HTR-8/SVneo (cell line): ENCODE measurements around the gene ADRA2B.
A peak's percentile ranks its signal among the peaks of the same experiment; 100 is the strongest.

Source experiments
- DNase-seq: peaks from one replicate; pipeline ENCODE4 v3.0.0; 2011; ENCODE audit warnings: low spot score, mixed read lengths; ENCODE audit not compliant: insufficient read length
- FAIRE-seq: peaks from 2 replicates; lab custom pipeline; 2011; peaks lifted over from hg19 to GRCh38; lab: Jason Lieb, UNC

The ADRA2B gene

DNA sequence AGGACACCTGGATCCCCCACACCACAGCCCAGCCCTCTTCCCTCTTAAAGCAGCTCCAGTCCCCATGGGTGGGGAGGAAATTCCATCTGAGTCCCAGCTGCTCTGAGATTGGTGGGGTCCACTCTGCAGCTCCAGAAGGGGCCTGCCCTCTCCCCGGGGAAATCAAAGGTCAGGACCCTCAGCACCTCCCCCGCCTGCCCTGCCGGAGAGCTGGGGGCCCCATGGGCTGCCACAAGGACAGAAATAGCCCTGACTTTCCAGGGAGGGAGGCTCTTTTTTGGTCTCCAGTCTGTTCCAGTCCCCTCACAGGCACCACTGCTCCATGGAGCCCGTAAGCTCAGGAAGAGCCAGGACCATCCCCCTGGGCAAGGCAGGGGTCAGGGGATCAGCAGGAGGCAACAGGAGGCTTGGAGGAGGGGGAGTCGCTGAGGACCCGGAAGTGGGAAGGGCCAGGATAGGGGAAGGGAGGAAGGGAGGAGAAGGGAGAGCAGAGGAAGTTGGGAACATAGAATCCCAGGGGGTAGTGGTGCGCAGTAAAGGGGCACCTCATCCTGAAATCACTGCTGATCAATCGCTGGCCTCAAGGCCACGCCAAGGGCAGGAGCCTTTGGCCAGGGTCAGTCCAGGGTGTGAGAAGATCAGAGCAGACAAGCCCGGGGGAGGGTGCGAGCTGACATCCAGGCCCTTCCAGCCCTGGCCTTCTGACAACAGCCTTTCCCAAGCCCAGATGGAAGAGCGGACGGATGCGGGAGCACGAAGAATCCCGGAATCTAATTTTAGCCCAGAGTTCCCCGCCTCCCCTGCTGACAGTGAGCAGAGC is 7.6 kb downstream of the ADRA2B start:
- peak; percentile 49 for FAIRE-seq
- DNase-seq, result no peak

DNA sequence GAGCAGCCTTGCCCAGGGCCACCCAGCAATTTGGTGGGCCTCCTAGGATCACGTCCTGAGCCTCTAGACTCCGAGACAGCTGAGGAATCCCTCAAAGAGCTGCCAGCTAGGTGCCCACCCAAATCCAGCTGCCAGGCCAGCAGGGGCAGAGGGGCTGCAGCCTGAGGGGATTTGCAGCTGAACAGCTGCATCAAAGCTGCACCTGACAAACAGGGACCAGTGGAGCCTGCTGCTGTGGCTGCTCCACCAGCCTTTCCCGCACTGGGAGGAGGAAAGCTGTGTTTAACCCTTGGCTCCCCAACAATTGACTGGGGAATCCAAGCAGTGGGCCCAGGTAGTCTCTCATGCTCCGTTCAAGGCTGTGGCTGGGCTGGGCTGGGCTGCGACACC is 8.2 kb downstream of the ADRA2B start:
- FAIRE-seq (peak; percentile 33), DNase-seq (no peak)

DNA sequence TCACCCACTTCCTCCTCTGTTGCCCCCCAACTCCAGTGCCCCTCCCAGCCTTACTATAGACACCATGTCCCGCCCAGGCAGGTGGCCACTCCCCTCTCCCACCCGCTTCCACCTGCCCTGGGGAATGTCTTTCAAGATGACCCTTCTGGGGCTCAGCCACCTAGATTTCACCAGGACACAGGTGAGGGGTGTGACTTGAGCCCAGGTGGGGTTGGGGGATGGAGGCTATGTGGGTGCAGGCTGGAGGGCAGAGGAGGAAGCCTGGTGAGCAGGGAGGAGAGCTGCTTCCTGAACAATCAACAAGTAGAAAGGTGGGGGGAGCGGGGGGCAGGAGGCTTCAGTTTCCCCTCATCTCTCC is 8.7 kb downstream of the ADRA2B start:
- no peak for DNase-seq
- no peak for FAIRE-seq

DNA sequence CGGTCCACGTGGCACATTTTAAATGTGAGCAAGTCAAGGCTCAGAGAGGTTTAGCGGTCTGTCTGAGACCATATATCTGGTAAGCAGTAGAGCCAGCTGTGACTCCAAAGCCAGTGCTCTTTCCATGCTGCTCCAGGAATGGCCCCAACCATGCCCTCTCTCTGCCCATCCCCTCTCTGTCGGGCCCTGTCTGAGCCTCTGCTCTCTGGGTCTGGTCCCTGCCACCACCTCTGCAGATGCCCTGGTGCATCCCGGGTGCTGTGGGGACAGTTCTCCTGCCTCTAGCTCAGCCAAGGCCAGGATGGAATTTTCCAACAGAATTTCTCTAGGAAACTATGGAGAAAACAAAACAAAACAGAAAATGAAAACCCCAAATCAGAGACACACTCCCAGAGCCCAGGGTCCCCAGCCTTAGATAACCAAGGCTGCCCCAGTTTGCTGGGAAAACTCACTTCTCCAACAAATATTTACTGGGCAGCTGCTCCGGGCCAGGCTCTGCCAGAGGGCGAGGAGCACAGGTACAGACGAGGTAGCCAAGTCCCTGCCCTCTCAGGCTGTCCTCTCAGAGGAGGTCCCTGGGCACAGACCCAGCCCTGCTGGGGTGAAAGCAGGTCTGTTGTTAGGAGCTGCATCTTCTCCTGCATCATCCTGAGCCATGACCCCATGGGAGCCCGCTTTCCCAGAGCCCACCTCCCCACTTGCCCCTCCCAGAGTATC is 9.2 kb downstream of the ADRA2B start:
- DNase-seq (no peak), FAIRE-seq (no peak)

DNA sequence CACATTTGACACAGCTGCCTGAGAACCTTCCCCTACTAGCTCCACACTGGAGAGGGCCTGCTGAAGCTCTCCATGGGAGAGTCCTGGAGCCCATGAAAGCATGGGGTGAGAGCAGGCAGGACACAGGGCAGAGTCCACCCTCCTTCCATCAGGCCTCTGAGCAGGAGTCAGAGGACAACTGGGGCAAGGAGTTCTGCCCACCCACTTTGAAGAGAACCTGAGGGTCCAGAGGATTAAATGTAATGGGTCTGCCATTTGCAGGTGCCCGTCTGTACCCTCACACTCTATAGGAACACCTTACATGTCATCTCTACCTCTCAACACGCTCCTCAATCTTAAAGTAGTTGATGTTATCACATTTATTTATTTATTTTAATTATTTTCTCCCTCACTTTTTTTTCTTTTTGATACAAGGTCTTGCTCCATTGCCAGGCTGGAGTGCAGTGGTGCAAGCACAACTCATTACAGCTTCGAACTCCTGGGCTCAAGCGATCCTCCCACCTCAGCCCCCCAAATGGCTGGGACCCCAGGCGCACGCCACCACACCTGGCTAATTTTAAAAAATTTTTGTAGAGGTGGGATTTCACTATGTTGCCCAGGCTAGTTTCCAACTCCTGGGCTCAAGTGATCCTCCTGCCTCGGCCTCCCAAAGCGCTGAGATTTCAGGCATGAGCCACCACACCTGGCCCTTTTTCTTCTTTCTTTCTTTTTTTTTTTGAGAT is 10.2 kb downstream of the ADRA2B start:
- FAIRE-seq, result no peak

DNA sequence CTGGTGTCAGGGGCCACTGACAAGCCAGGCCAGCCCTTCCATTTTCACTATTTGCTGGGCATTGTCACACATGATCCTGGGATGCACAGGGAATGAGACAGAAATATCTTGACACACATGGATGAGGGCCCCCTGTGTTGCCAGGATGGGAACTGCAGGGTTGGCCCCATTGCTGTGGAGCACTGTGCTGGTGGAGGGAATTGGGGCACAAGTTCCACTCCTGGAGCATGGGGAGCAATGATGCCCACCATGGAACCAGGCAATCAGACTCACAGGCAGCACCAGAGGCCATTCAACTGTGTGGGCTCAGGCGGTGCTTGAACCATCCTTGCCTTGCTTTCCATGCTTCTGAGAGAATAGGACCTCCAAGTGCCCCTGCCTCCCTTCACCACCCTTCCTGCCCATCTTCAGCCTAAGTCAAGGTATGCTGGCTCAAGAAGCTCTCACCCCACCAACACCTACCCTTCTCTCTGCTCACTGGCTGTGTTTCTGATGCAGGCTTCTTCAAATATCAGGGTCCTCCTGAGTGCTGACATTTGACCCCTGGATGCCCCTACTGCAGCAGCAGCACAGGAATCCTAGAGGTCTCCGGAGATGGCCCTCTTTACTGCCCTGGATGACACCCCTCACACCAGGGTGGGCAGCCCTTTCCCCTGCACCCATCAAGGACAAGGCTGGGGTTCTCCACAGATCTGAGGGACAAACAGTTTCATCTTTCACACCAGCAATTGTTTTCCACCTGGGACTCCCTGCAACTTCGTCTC is 11.0 kb downstream of the ADRA2B start:
- DNase-seq (no peak), FAIRE-seq (no peak)

More for the DNA sequence above, 10.2 kb downstream of the ADRA2B start:
- DNase-seq, result no peak

DNA sequence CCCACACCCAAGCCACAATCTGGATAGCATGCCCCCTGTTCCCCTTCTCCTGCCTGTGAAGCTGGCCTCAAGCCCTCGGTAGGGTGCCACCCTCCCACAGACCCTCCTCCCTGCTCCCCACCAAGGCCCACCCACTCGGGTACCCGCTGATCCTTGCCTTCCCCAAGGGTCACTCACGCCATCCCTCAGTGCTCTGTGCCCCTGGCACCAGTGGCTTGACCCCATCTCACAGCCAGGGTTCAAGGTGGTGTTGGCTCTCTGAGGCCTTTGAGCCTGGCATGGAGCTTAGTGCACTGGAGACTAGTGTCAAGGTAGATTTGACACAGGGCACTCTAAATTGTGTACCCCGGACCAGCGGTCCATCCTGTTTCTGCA is 11.9 kb downstream of the ADRA2B start:
- peak; percentile 66 for FAIRE-seq
- no peak for DNase-seq

DNA sequence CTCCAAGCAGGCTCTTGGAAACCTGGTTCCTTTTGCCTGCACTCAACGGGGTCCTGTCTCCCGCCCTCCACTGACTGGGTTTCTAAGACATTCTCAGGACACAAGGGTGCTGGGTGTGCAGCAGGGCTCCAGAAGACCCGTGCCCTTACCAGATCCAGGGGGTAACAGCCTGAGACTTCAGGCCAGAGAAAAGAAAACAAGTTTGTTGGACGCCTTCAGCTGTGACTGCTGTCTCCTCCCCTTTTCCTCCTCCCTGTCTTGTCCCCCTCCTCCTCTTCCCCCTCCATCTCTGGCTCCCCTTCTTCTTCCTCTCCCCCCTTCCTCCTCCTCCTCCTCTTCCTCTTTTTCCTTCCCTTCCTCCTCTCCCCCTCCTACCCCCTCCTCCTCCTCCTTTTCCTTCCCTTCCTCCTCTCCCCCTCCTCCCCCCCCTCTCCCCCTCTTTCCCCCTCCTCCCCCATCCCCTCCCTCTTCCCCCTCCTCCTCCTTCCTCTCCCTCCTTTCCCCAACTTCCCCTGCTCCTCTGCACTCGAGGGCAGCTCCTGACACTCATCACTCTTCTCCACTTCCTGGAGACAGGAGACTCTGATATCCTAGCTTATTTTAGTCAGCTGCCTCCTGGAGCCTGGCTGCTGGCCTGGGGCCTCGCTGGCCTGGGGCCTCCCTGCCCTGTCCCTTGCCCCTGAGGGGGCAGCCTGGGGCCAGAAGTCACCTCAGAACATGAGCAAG is 12.4 kb downstream of the ADRA2B start:
- DNase-seq (no peak), FAIRE-seq (no peak)

DNA sequence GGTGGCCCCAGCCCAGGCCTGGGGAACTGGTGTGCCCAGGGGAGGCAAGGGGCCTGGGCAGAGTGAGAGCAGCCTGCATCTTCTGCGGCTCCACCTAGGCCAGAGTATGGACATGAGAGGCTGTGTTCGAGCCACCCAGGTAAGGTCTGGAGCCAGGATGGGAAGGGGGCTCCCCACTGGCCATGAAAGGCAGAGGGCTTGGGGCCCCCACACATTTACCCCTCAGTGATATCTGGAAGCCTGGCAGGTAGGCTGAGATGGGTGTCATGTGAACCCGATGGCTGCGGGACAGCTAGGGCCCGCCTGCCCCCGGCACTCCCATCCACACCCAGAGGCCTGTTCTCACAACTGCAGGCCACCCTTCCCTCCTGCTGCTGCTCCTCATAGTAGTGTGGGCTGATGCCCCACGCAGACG is 13.2 kb downstream of the ADRA2B start:
- FAIRE-seq (no peak), DNase-seq (no peak)

DNA sequence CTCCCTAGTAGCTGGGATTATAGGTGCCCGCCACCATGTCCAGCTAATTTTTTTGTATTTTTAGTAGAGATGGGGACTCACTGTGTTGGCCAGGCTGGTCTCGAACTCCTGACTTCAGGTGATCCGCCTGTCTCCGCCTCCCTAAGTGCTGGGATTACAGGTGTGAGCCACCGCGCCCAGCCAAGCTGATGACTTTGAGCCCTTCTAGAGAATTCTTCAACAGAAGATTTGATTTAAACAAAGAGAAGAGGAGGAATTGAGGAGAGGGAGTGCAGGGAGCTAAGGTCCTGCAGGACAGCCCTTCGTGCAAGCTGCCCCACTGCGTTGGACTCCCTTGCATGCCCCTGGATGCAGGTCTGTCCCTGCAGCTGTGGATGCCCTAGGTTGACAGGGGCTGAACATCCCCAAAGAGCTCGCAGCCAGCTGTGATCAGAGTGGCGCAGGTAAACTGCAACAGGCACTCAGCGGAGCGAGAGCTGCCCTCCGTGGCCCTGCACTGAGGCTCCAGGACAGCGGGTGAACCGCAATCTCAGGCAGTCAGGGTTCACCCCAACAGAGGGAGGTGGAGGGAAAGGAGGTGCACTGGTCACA is 13.7 kb downstream of the ADRA2B start:
- DNase-seq (no peak), FAIRE-seq (peak; percentile 51)

DNA sequence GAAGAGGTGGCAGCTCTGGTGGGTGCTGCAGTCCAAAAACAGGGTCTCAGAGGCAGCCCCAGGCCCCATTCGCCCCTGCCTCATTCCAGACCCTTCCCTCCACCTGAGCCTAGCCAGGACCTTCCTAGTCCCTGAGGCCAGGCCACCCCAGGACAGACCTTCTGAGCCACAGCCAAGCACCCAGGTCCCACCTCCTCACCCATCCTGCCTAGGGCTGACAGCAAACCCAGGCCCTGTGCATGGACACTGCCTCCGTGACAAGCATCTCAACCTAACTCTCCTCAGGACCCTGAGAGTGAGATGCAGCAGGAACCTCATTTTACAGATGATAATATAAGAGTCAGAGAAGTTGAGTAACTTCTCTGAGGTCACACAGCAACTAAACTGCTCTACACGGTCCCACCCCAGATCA is 15.5 kb downstream of the ADRA2B start:
- no peak for DNase-seq
- FAIRE-seq, result peak; percentile 33

DNA sequence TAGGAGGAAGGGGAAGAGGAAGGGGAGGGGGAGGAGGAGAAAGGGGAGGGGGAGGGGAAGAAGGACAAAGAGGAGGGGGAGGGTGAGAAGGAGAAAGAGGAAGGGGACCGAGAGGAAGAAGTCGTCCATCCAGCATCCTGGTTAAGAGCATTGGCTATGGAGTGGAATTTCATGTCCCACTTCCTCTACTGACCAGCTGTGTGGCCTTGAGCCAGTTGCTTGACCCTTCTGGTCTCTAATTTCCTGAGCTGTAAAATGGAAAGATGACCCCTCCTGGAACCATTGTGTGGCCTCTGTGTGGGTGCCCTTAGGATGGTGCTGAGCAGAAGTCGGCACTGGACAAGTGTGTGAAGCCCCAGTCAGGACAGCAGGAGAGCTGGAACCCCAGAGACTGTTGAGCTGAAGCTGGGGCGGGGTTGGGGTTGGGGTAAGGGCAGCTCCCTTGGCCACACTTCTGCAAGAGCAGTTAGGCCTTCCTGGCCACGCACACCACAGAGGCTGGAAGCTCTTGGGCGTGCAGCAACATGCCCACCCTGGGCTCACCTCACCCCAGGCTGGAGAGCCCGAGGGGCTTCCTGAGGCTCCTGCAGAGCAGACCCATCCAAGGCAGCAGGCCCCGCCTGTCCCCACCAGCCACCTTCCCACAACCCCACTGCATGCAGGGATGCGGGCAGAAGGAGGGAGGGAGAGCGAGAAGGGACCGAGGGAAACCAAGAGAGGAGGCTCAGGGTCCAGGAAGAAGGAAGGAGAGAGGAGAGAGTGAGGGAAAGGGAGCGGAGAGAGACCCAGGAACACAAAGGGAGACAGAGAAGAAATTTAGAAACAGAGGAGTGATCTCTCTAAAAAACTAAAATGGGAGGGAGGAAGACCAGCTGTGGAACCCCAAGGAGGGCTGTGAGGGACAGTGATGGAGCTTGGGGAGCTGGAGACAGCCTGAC is 16.2 kb downstream of the ADRA2B start:
- peak; percentile 76 for FAIRE-seq
- peak; percentile 76 for DNase-seq

DNA sequence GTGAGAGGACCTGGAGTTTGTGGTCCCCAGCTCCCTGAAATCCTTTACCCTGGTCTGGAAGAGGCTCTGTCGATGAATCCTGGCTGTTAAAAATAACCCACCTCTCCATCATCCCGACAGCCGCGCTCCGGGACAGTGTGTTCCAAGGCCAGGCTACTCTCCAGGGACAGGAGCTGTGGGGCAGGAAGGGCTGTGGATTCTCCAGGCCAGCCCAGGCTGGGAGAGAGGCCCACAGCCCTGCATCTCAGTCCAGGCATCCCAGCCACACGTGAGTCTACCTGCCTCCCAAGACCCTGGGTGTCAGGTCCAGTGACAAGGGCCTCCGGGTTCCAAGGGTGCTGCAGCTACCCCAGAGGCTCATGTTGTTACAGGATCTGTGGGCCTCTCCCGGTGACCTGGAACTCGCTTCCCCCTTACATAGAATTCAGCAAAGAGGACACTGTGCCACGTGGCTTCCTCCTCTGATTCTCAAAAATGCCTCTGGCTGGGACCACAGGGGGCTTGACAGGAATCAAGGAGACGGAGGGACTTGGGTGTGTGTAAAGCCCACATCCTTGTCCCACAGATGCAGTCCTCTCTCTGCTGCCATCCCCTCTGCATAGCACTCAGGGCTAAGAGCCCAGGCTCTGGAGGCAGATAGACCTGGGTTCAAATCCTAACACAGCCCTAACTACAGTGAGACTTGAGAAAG is 17.3 kb downstream of the ADRA2B start:
- DNase-seq (no peak), FAIRE-seq (peak; percentile 59)

DNA sequence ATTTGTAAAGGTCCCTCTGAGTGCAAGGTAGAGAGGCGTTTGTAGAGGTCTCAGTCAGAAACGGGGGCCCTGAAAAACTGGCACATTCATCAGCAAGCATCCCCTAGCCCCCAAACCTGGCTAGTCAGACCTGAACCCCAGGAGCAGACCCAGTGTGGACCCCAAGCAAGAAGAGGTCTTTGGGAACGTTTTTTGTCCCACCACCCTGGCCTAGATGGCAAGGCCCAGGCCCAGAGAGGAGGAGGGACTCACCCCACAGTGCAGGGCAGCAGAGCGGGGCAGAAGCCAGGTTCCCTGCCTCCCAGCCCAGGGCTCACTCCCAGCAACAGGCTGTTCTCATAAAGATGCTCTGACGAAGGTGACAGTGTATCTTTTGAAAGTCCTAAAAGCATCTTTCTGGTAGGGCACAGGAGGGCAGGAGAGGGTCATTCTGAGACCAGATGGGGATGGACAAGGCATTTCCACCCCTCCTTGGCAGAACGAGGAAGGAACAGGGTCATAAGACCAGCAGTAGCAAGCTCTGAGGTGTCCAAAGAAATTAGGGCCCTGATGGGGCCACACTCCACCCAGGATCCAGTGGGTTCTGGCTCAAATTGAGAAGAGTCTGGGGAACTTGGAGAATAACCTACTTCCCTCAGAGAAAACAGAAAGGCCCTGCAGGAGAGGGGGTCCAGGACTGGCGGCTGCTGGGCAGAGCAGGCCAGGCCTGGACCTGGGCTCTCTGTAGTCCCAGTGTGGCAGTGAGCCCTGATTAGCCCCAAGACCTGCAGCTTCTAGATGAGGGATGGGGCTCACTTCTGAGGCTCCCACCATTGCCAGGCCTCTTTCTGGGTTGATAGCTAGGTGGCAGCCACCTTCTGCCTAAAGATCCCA is 18.2 kb downstream of the ADRA2B start:
- DNase-seq (no peak), FAIRE-seq (peak; percentile 75)

DNA sequence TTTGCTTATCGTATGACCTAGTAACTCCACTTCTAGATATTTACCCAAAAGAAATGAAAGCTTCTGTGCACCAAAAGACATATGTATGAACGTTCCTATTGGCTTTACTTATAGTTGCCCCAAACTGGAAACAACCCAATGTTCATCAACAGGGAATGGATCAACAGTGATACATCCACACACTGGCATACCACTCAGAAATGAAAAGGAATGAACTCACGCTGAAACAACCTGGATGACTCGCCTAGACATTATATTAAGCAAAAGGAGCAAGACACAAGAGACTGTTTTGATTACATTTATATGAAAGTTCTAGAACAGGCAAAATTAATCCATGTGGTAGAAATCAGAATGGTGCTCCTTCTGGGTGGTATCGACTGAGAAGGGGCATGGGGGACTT is 18.9 kb downstream of the ADRA2B start:
- DNase-seq, result no peak
- FAIRE-seq, result peak; percentile 77

DNA sequence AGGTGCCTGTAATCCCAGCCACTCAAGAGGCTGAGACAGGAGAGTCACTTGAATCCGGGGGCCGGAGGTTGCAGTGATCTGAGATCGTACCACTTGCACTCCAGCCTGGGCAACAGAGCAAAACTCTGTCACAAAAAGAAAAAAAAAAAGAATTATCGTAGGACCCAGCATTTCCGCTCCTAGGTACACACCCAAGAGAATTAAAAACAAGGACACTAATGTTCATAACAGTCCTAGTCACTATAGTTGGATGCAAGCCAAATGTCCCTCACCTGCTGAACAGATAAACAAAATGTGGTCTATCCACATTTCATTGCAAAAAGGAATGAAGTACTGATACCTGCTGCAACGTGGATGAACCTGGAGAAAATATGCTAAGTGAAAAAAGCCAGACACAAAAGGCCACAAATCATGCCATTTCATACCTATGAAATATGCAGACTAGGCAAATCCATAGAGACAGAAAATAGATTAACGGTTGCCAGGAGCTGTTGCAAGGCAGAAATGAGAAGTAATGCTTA is 21.2 kb downstream of the ADRA2B start:
- DNase-seq, result no peak
- FAIRE-seq, result peak; percentile 46

DNA sequence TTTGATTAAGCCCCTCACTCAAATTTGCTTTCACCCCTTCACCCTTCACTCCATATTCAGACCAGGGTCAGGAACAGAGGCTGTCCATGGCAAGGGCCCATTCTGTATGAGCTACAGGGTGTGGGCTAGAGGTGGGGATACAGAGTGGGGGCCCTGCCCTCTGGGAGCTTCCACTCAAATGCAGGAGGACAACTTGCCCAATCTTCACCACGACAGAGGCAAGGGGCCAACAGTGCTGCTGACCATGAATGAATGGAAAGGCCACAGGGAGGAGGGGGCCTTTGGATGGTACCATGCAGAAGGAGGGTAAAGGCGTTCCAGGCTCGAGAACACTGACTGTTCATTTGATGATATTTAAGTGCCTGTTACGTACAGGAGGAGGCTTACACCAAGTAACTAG is 22.8 kb downstream of the ADRA2B start:
- FAIRE-seq, result peak; percentile 16

More for the DNA sequence above, 22.8 kb downstream of the ADRA2B start:
- no peak for DNase-seq
